HepG2 (cell line): Measurements from ENCODE around the gene NEGR1. TPM values are rescaled to one million over a fixed set of nuclear protein-coding genes. Genes with fewer than 3 reads are reported as not detected.

Experiments used
- ATAC-seq: fragments of 200-7000 bp; cut with Tn5 transposase; 3 replicates; pipeline ENCODE4 v1.9.1; 2020; ENCODE audit warnings: mild to moderate bottlenecking, moderate library complexity
- BruUV-seq: library from RNA; stranded (reverse); fragments of 400-500 nt; replicated peaks from 2 replicates; lab custom pipeline; 2021; lab: Mats Ljungman, UMichigan
- CTCF ChIA-PET: fragments of 300-600 bp; formaldehyde crosslinking; extraction: SDS; loops from one replicate; lab custom pipeline; 2021; ENCODE audit warnings: low total read pairs, inconsistent platforms, low intra/inter-chr PET ratio; lab: Yijun Ruan, JAX
- POLR2A ChIA-PET: fragments of 350-600 bp; sonication (Branson Sonifier 250); formaldehyde crosslinking; loops from one replicate; lab custom pipeline; 2020; ENCODE audit warnings: antibody characterized with exemption, inconsistent platforms; lab: Yijun Ruan, JAX
- DNase-seq: peaks from one replicate; pipeline ENCODE4 v3.0.0-alpha.2; 2015; ENCODE audit warnings: low spot score
- FAIRE-seq: peaks from 3 replicates; lab custom pipeline; 2011; peaks lifted over from hg19 to GRCh38; lab: Jason Lieb, UNC
- H2AFZ ChIP-seq: one replicate; pipeline ENCODE4 v1.6.1; 2011; ENCODE audit warnings: low read length, inconsistent platforms
- H3K27ac ChIP-seq: fragments of 300-600 bp; 3 replicates; pipeline ENCODE4 v1.8.0; 2011; ENCODE audit warnings: mixed run types, mild to moderate bottlenecking, mixed read lengths, low read length, inconsistent platforms; ENCODE audit not compliant: insufficient read depth; ENCODE audit errors: extremely low read length
- H3K27me3 ChIP-seq, 2 experiments: fragments of 200-600 bp in 1 of 2; 2 replicates in 1 of 2; 3 replicates in 1 of 2; pipeline versions ENCODE4 v1.6.0 to v1.8.0; 2011; ENCODE audit warnings: low read length in 2 of 2, mild to moderate bottlenecking in 2 of 2, moderate library complexity in 2 of 2, inconsistent platforms in 1 of 2; ENCODE audit not compliant: insufficient read depth in 2 of 2, control insufficient read depth in 1 of 2
- H3K36me3 ChIP-seq, 2 experiments: fragments of 200-600 bp in 1 of 2; replicated peaks in 1 of 2; 2 replicates in 1 of 2; 3 replicates in 1 of 2; pipeline versions ENCODE4 v1.5.1 to v1.8.0; 2011; ENCODE audit warnings: low read length in 2 of 2, inconsistent platforms in 1 of 2; ENCODE audit not compliant: insufficient read depth in 2 of 2, control insufficient read depth in 1 of 2
- H3K4me1 ChIP-seq: 2 replicates; pipeline ENCODE4 v1.5.1; 2012; ENCODE audit warnings: low read length, inconsistent platforms; ENCODE audit not compliant: insufficient read depth
- H3K4me2 ChIP-seq: 2 replicates; pipeline ENCODE4 v1.6.0; 2011; ENCODE audit warnings: low read depth, low read length, inconsistent platforms
- H3K4me3 ChIP-seq, 3 experiments: fragments of 200-600 bp in 1 of 3; sonication (generic), shearing (Covaris generic) in 1 of 3; replicated peaks in 1 of 3; 2 replicates each; pipeline ENCODE4 v1.5.1; 2011 to 2016; ENCODE audit warnings: low read length in 3 of 3, inconsistent platforms in 2 of 3, low read depth in 2 of 3, mild to moderate bottlenecking in 2 of 3, control low read depth in 1 of 3, mixed read lengths in 1 of 3; ENCODE audit not compliant: insufficient read depth in 1 of 3
- H3K79me2 ChIP-seq: one replicate; pipeline ENCODE4 v1.6.1; 2011; ENCODE audit warnings: low read length, inconsistent platforms; ENCODE audit not compliant: insufficient read depth
- H3K9ac ChIP-seq: 2 replicates; pipeline ENCODE4 v1.6.0; 2011; ENCODE audit warnings: mild to moderate bottlenecking, low read depth, low read length, inconsistent platforms; ENCODE audit not compliant: insufficient read depth
- H3K9me3 ChIP-seq: 2 replicates; pipeline ENCODE4 v1.5.1; 2012; ENCODE audit warnings: mild to moderate bottlenecking, low read length
- H4K20me1 ChIP-seq: 2 replicates; pipeline ENCODE4 v1.6.0; 2011; ENCODE audit warnings: inconsistent platforms, mild to moderate bottlenecking, low read length, moderate library complexity; ENCODE audit not compliant: insufficient read depth
- AKAP8 ChIP-seq: sonication (generic); formaldehyde crosslinking; IDR thresholded peaks from 2 replicates; pipeline ENCODE4 v1.5.1; 2020; ENCODE audit warnings: mild to moderate bottlenecking, missing genetic modification reagents
- DR1 ChIP-seq: sonication (generic); formaldehyde crosslinking; IDR thresholded peaks from 2 replicates; pipeline ENCODE4 v1.8.0; 2021; ENCODE audit warnings: mild to moderate bottlenecking, missing genetic modification reagents, inconsistent platforms
- GZF1 ChIP-seq: sonication (generic); formaldehyde crosslinking; IDR thresholded peaks from 2 replicates; pipeline ENCODE4 v1.5.1; 2020; ENCODE audit warnings: mild to moderate bottlenecking, missing genetic modification reagents
- KMT2B ChIP-seq: IDR thresholded peaks from 2 replicates; pipeline ENCODE4 v1.6.1; 2016; ENCODE audit warnings: missing genetic modification reagents, missing compliant biosample characterization
- NFRKB ChIP-seq: fragments of 450-650 bp; IDR thresholded peaks from 2 replicates; pipeline ENCODE4 v1.6.1; 2017
- PRMT3 ChIP-seq: sonication (generic); formaldehyde crosslinking; IDR thresholded peaks from 2 replicates; pipeline ENCODE4 v1.8.1; 2022; ENCODE audit warnings: low read depth, mild to moderate bottlenecking, moderate library complexity, missing genetic modification reagents, borderline replicate concordance
- ZC3H4 ChIP-seq: sonication (generic); formaldehyde crosslinking; IDR thresholded peaks from 2 replicates; pipeline ENCODE4 v1.4.0; 2020; ENCODE audit warnings: missing genetic modification reagents, borderline replicate concordance
- ZNF282 ChIP-seq: fragments of 450-650 bp; IDR thresholded peaks from 2 replicates; pipeline ENCODE4 v1.6.1; 2018; ENCODE audit not compliant: partially characterized antibody
- ZNF747 ChIP-seq: sonication (generic); formaldehyde crosslinking; IDR thresholded peaks from 2 replicates; pipeline ENCODE4 v1.8.1; 2023; ENCODE audit warnings: missing genetic modification reagents, mild to moderate bottlenecking, borderline replicate concordance
- in situ Hi-C: cut with HindIII; loops from 2 replicates; pipeline ENCODE4 v1.10.0; 2017; ENCODE audit warnings: low pct_unique_long_range_greater_than_20kb; ENCODE audit not compliant: extremely low pct_ligation_motif_present
- intact Hi-C: fragments of 100-400 bp; cut with micrococcal nuclease; formaldehyde crosslinking; loops from one replicate; pipeline ENCODE4 v1.10.0; 2022; ENCODE audit not compliant: unreplicated experiment
- polyA plus RNA-seq, 8 experiments: library from polyadenylated mRNA; depleted of rRNA in 3 of 8; stranded (reverse) in 7 of 8; unstranded in 1 of 8; fragments of >200 nt; fragmentation: Illumina TruSeq in 4 of 8; extraction: Trizol in 4 of 8; gene quantifications; 2 replicates each; pipeline versions ENCODE4 v1.2.1 to v1.2.3, GENCODE V29; 2011 to 2016; ENCODE audit warnings: low read depth in 4 of 8, missing spikeins in 1 of 8, mixed read lengths in 1 of 8; ENCODE audit not compliant: insufficient read depth in 1 of 8
- total RNA-seq, 5 experiments: library from RNA; depleted of rRNA; stranded (reverse); fragments of >200 nt; fragmentation: Illumina TruSeq; extraction: Trizol; gene quantifications; 2 replicates each; pipeline ENCODE4 v1.2.3, GENCODE V29; 2016; ENCODE audit warnings: low read depth in 1 of 5
- TF ChIP-seq, protein P1 (sequence below): sonication (generic); formaldehyde crosslinking; IDR thresholded peaks from 2 replicates; pipeline ENCODE4 v1.4.0; 2020; ENCODE audit warnings: missing genetic modification reagents, borderline replicate concordance
- TF ChIP-seq, protein P2 (sequence below), 2 experiments: fragments of 450-650 bp in 1 of 2; sonication (generic) in 1 of 2; formaldehyde crosslinking; IDR thresholded peaks; 2 replicates each; pipeline versions ENCODE4 v1.5.0 to v1.8.0; 2020 to 2022; ENCODE audit warnings: mild to moderate bottlenecking in 1 of 2, missing genetic modification reagents in 1 of 2

NEGR1 gene
- total and polyA plus RNA-seq, 2 of the 13 experiments (the other 11 are each of a cell fraction or from before 2014, with no cell fraction given), result not detected

DNA sequence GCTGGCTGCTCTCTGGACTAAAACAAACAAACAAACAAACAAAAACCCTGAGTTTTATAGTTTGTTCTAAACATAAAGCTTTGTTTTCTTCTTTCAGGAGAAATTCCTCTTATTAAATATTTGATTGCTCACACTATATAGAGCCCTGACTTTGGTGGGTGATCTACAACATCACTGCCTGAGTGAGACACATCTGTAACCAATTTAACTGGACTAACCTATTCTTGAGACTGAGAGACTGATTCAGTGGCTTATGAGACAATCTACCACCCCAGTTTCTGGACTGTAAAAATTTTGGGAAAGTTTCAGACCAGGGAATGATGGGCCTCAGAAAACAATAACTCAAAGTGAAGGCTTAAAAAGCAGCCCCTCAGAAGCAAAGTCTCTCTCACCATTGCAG lies 537.0 kb downstream of the NEGR1 start:
- Histone ChIP-seq H3K27ac (no peak overlapping the region), H3K4me3 (no peak overlapping the region), H3K9ac (no peak overlapping the region)
- BruUV-seq, result no TSS peak
- CTCF ChIA-PET, result no interaction called here
- no peak for TF ChIP-seq DR1 (CRISPR knock-in tag)
- TF ChIP-seq, protein P1, sequence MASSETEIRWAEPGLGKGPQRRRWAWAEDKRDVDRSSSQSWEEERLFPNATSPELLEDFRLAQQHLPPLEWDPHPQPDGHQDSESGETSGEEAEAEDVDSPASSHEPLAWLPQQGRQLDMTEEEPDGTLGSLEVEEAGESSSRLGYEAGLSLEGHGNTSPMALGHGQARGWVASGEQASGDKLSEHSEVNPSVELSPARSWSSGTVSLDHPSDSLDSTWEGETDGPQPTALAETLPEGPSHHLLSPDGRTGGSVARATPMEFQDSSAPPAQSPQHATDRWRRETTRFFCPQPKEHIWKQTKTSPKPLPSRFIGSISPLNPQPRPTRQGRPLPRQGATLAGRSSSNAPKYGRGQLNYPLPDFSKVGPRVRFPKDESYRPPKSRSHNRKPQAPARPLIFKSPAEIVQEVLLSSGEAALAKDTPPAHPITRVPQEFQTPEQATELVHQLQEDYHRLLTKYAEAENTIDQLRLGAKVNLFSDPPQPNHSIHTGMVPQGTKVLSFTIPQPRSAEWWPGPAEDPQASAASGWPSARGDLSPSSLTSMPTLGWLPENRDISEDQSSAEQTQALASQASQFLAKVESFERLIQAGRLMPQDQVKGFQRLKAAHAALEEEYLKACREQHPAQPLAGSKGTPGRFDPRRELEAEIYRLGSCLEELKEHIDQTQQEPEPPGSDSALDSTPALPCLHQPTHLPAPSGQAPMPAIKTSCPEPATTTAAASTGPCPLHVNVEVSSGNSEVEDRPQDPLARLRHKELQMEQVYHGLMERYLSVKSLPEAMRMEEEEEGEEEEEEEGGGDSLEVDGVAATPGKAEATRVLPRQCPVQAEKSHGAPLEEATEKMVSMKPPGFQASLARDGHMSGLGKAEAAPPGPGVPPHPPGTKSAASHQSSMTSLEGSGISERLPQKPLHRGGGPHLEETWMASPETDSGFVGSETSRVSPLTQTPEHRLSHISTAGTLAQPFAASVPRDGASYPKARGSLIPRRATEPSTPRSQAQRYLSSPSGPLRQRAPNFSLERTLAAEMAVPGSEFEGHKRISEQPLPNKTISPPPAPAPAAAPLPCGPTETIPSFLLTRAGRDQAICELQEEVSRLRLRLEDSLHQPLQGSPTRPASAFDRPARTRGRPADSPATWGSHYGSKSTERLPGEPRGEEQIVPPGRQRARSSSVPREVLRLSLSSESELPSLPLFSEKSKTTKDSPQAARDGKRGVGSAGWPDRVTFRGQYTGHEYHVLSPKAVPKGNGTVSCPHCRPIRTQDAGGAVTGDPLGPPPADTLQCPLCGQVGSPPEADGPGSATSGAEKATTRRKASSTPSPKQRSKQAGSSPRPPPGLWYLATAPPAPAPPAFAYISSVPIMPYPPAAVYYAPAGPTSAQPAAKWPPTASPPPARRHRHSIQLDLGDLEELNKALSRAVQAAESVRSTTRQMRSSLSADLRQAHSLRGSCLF (CRISPR knock-in tag), result no peak
- no peak for TF ChIP-seq PRMT3
- TF ChIP-seq ZNF282, result no peak
- TF ChIP-seq NFRKB, result no peak
- TF ChIP-seq KMT2B (CRISPR knock-in tag), result no peak
- TF ChIP-seq ZC3H4 (CRISPR knock-in tag), result no peak
- TF ChIP-seq GZF1 (CRISPR knock-in tag), result no peak
- TF ChIP-seq AKAP8 (CRISPR knock-in tag), result no peak
- TF ChIP-seq, protein P2, sequence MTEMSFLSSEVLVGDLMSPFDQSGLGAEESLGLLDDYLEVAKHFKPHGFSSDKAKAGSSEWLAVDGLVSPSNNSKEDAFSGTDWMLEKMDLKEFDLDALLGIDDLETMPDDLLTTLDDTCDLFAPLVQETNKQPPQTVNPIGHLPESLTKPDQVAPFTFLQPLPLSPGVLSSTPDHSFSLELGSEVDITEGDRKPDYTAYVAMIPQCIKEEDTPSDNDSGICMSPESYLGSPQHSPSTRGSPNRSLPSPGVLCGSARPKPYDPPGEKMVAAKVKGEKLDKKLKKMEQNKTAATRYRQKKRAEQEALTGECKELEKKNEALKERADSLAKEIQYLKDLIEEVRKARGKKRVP (CRISPR knock-in tag; IDR thresholded peaks at IDR 0.05), result no peak
- TF ChIP-seq ZNF747 (CRISPR knock-in tag), result no peak
- TF ChIP-seq, all 625 proteins: peak for 0
- Histone ChIP-seq H3K9me3 (peaks cover 31% of the 10 kb centered on the region), H3K36me3 (no peaks in the 10 kb centered on the region), H3K27me3 (no peaks in the 10 kb centered on the region), H2AFZ (no peak overlapping the region), H3K4me2 (no peak overlapping the region), H3K4me1 (no peaks in the 10 kb centered on the region), H4K20me1 (no peaks in the 10 kb centered on the region), H3K79me2 (no peaks in the 10 kb centered on the region)
- POLR2A ChIA-PET, result no interaction called here
- DNase-seq (no peak), ATAC-seq (no peak), FAIRE-seq (no peak)
- in situ Hi-C loops, result no loop called here
- intact Hi-C loops, result no loop called here
